GM21825 (cell line): ENCODE data around the gene SLC8B1.

Experiments
- ATAC-seq: cut with Tn5 transposase; IDR thresholded peaks from one replicate; pipeline ENCODE4 v1.9.1; 2021; ENCODE audit warnings: mild to moderate bottlenecking, moderate library complexity; ENCODE audit not compliant: unreplicated experiment

SLC8B1 gene

GRCh38 chr12:113271853-113272561 is 62.9 kb downstream of the SLC8B1 start:
- no peak for ATAC-seq

- ATAC-seq, result no peak
Measured at GRCh38 chr12:113271466-113271852, 63.5 kb downstream of the SLC8B1 start.

- no peak for ATAC-seq
Measured at GRCh38 chr12:113270709-113271009, 64.2 kb downstream of the SLC8B1 start.

- ATAC-seq, result no peak
Measured at GRCh38 chr12:113269257-113269943, 65.5 kb downstream of the SLC8B1 start.

GRCh38 chr12:113268621-113269020 is 66.3 kb downstream of the SLC8B1 start:
- no peak for ATAC-seq

- no peak for ATAC-seq
Measured at GRCh38 chr12:113268136-113268535, 66.8 kb downstream of the SLC8B1 start.

GRCh38 chr12:113267621-113268020 is 67.3 kb downstream of the SLC8B1 start:
- ATAC-seq, result no peak

GRCh38 chr12:113266106-113266895 is 68.6 kb downstream of the SLC8B1 start:
- ATAC-seq, result no peak

- no peak for ATAC-seq
Measured at GRCh38 chr12:113263431-113263963, 71.4 kb downstream of the SLC8B1 start.

- no peak for ATAC-seq
Measured at GRCh38 chr12:113262710-113263109, 72.2 kb downstream of the SLC8B1 start.

GRCh38 chr12:113261847-113262470 is 73.0 kb downstream of the SLC8B1 start:
- no peak for ATAC-seq

GRCh38 chr12:113260636-113261300 is 74.1 kb downstream of the SLC8B1 start:
- ATAC-seq, result no peak

GRCh38 chr12:113260127-113260526 is 74.8 kb downstream of the SLC8B1 start:
- ATAC-seq, result no peak

GRCh38 chr12:113257564-113257963 is 77.3 kb downstream of the SLC8B1 start:
- no peak for ATAC-seq

GRCh38 chr12:113254298-113254697 is 80.6 kb downstream of the SLC8B1 start:
- no peak for ATAC-seq

GRCh38 chr12:113253532-113254285 is 81.2 kb downstream of the SLC8B1 start:
- ATAC-seq, result no peak

- ATAC-seq, result no peak
Measured at GRCh38 chr12:113252494-113252893, 82.4 kb downstream of the SLC8B1 start.

- ATAC-seq, result no peak
Measured at GRCh38 chr12:113251404-113252070, 83.4 kb downstream of the SLC8B1 start.

GRCh38 chr12:113250045-113250444 is 84.9 kb downstream of the SLC8B1 start:
- ATAC-seq, result no peak
